GM18499 (cell line): ENCODE results near the gene STX8.

Source experiments
- ATAC-seq: cut with Tn5 transposase; IDR thresholded peaks from one replicate; pipeline ENCODE4 v1.9.1; 2021; ENCODE audit warnings: moderate number of reproducible peaks; ENCODE audit not compliant: insufficient read depth, unreplicated experiment

Gene STX8

DNA sequence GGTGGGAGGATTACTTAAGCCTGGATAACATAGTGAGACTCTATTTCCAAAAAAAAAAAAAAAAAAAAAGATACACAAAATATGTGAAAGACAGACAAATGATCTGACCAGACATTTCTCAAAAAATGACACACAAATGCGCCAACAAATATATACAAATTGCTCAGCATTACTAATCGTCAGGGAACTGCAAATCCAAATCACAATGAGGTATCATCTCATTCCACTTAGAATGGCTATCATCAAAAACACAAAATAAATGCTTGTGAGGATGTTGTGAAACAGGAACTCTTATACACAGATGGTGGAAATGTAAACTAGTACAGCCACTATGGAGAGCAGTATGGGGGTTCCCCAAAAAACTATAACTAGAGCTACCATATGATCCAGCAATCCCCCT is 62.4 kb downstream of the STX8 start:
- no peak for ATAC-seq

DNA sequence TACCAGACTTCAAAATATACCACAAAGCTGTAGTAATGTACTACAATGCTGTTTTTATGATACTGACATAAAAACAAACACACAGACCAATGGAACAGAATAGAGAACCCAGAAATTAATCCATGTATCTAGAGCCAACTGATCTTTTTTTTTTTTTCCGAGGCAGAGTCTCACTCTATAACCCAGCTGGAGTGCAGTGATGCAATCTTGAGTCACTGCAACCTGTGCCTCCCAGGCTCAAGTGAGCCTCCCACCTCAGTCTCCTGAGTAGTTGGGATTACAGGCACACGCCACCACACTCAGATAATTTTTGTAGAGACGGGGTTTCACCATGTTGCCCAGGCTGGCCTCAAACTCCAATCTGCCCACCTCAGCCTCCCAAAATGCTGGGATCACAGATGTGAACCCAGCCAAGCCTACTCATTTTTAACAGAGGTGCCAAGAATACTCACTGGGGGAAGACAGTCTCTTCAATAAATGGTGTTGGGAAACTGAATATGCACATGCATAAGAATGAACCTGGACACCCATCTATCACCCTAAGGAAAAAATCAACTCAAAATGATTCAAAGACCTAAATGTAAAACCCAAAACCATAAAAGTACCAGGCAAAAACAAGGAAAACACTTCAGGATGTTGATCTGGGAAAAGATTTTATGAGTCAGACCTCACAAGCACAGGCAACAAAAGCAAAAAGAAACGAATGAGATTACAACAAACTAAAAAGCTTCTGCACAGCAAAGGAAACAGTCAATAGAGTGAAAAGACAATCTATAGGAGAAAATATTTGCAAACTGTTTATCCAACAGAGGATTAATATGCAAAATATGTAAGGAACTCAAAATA is 63.1 kb downstream of the STX8 start:
- ATAC-seq: no peak

DNA sequence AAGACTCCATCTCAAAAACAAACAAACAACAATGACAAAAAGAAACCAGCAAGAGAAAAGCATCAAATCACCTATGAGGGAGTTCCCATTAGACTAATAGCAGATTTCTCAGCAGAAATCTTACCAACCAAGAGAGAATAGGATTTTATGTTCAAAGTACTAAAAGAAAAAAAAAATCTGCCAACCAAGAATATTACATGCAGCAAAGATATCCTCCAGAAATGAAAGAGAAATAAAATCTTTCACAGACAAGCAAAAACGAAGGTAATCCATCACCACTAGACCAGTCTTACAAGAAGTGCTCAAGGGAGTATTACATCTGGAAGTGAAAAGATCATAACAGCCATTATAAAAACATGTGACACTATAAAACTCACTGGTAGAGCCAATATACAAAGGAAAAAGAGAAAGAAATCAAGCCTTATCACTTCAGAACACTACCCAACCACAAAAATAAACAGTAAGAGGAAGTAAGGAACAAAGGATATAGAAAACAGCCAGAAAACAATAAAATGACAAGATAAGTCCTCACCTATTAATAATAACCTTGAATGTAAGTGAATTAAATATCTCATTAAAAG is 66.3 kb downstream of the STX8 start:
- ATAC-seq: no peak

DNA sequence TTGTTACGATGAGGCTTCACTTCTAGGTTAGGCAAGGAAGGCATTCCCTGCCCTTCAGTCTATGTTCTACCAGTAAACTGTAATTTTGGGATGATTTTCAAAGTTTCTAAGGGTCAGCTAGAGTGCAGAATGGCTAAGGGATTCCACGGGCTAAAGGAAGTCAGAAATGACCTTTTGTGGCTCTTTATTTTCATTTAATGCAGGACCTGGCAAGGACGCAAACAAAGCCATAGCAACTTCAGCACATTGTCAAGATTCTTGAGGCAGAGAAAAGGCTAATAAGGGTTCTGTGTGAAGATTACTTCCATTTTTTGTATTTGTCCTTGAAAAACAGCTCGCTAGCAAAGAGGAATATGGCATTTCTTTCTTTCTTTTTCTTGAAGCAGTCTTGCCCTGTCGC is 76.6 kb downstream of the STX8 start:
- ATAC-seq: no peak

DNA sequence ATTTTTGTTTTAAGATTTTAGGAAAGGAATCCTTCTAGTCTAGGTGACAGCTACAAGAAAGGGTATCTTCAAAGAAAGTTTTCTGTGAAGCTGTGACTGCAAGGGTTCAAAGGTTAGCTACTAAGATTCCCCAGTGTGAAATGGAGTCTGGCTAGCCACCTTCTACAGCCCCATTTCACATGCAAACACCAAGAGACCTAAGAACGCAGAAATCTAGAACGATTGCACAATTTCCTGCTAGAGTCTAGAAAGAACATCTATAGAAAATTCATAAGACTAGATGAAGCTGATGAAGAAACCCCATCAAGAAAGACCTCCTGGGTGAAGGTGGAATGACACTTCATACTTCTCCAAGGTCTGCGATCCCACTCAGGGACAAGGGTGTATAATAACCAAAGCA is 77.1 kb downstream of the STX8 start:
- ATAC-seq: no peak

DNA sequence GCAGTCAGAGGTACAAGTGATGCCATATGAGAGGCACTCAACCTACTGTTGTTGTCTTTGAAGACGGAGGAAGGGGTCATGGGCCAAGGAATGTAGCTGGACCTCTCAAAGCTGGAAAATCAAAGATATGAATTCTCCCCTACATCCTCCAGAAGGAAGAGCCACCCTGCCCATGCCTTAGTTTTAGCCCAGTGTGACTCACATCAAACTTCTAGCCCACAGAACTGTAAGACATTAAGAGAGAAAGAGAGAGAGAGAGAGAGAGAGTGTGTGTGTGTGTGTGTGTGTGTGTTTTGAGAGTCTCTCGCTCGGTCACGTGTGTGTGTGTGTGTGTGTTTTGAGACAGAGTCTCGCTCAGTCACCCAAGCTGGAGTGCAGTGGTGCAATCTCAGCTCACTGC is 87.1 kb downstream of the STX8 start:
- ATAC-seq: no peak

DNA sequence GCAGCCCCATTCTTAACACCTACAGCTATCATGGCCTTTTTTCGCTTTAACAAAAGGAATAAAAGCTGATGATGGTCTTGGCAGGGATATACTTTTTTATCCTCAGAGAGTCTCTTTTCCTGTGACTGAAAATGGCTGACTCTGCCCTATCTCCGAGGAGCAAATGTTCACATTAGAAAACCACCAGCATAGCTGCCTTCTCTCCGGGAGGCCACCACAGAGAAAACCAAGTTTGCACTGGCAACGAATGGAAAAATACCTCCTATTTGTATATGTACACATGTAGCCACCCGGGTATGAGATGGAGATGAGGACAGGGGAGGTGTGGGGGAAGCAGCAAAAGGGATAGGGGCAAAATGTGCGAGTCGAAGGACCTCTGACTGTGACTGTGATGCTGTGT is 88.2 kb downstream of the STX8 start:
- no peak for ATAC-seq

DNA sequence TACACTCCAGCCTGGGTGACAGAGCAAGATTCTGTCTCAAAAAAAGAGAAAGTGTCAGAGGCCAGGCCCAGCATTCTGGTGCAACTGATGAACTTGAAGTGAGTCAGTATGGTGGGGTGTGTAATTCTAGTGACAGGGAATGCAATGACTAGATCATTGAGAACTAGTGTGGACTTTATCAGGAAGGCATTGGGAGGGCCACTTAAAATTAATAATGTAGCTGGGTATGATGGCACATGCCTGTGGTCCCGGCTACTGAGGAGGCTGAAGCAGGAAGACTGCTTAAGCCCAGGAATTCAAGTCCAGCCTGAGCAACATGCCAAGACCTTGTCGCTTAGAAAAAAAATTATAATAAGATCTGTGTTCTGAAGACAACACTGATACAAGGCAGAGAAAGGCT is 90.8 kb downstream of the STX8 start:
- no peak for ATAC-seq

DNA sequence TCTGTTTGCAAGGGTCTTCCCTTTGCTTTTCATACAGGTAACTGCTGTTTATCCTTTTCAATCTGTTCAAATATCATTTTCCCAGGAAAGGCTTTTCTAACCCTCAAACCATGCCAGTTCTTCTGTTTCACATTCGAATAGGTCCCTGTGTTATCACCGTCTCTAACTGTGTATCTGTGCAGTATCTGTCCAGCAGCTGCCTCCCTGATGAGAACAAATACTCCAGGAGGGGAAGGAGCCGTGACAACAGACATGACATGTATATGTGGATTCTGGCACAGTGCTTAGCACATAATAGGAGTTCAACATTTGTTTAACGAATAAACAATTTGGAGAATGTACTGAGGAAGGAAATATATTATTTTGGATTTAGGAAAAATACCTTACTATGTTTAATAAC is 95.7 kb downstream of the STX8 start:
- no peak for ATAC-seq

DNA sequence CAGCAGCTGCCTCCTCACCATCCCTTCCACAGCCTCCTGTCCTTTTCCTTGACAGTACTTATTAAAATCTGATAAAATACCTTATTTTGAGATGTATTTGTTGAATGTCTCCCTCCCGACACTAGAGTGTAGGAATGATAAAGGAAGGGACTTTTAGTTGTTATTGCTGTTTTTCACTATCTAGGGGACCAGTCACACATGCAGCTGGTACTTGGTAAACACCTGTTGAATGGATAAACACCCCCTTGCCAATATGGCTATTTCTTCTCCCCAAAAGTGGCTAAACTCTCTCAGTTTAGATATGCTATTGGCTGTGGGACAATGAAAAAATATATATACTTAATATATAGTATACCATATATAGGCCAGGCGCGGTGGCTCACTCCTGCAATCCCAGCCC is 96.7 kb downstream of the STX8 start:
- ATAC-seq: no peak

DNA sequence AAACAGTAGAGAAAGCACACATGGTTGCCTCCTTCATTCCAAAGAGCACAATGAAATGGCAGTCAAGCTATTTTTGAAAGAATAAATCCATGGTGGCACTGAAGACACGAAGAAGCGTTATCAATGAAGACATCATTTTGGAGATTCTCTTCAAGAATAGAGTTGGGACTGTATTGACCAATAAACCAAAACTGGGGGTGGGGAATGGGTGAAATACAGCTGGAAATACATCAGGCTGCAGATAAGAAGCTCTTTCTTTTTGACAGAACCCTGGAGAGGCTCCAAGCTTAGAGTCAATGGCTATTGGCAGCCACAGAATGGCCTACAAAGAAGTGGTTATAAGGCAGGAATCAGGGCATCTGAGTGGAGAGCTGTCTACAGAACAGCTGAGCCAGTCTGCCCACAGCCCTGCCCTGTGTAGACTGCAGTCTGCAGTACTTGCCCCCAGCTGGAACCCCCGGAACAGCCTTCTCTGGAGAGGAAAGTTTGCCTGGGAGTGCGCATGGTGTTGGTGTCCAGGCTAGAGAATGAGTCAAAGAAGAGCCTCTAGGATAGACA is 100.4 kb downstream of the STX8 start:
- no peak for ATAC-seq

DNA sequence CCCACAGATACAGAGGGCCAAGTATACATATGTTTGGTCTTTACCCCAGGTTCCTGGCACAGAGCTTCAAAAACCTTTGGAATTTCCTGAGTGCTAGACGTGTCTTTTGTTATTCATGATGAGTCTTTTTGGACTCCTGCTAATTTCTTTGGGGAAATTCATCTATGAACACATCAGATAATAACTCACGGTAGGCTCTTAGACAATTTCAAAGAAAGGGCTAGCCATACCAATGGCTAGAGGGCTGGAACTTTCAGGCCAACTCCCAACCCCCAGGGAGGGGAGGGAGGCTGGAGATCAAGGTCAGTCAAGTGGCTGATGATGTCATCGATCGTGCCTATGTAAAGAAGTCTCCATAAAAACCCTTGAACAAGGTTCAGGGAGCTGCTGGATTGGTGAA is 101.9 kb downstream of the STX8 start:
- ATAC-seq: no peak

DNA sequence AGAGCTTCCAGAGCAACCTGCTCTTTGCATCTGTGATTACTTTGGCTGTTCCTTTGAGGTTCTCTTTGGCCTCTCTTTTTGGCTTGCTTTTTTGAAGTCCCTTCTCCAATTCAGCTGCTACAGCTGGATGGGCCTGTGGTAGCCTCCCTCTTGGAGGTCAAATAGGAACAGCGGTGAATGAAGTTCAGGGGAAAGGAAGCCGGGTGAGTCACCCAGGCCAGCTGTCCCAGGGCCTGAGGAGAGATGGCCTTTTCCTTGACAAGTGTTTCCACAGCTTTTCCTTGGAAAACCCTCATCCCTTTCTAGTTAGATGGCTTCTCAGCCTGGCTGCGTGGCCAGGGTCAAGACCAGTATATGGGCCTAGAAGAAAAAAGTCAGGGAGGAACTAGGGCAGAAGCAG is 103.1 kb downstream of the STX8 start:
- no peak for ATAC-seq

DNA sequence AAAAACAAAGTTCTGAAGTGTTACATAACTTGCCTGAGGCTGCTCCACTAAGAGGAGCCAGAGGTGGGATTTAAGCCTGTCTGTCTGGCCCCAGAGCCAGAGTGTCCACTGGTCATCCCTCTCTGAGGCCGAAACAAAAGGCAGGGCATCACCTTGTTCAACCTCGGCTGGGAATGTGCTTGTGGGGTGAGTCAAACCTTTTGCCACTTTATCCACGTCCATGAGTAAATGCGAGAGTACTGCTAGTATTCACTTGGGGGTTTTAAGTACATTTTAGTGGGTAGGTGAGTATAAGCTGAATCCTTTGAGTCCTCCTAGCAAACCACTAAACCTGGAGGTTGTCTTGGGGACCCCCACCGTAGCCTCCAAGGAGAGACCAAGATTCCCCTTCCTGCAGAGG is 103.5 kb downstream of the STX8 start:
- no peak for ATAC-seq

DNA sequence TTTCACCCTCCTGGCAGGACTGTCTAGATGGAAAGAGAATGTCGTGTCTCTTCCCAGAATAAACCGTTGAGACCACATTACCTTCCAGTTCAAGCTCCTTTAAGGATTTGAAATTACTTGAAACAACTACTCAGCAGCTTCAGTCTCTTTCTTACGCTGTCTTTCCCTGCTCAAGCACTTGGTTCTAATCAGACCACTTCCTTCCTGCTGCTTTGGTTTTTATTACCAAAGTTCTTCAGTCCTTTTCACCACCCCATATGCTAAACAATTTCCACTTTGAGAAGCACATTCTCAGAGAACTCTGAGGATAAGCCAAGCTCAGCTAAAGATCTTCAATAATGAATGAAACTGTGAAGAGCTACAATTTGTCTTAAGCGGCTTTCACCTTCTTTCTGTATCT is 105.4 kb downstream of the STX8 start:
- no peak for ATAC-seq

DNA sequence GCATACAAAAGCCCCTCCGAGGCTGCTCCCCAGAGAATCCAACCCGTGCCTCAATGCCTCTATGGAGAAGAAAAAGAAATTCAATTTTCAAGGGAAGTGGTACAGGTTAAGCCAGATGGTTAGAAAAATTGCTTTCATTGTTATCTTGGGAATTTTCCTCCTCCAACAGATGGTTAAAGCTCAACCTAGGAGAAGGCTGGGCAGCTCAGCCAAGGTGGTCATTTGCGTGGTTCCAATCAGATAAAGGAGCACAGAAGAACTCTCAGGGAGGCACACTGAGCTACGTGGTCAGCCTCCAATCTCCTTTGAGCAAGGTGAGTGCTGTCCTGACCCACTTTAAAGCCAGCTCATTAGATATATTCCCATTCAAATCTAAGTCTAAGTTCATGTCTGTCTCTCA is 106.7 kb downstream of the STX8 start:
- ATAC-seq: no peak

DNA sequence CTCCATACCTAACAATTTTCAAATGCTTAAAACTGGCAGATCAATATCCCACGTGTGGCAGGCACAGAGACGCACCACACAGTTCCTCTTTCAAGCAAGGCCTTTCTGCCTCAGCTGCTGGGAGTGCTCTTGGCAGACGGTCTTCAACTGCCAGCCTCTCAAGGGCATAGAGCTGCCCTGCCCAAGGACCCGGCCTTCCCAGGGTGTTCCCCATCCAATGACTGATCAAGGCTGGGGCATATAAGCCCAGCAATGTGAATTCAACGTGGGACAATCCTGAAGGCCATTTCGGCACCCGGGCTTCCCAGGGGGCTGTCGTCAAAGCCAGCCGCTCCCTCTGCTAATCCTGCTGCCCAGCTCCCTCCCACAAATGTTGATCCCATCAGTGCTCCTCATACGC is 107.1 kb downstream of the STX8 start:
- no peak for ATAC-seq

DNA sequence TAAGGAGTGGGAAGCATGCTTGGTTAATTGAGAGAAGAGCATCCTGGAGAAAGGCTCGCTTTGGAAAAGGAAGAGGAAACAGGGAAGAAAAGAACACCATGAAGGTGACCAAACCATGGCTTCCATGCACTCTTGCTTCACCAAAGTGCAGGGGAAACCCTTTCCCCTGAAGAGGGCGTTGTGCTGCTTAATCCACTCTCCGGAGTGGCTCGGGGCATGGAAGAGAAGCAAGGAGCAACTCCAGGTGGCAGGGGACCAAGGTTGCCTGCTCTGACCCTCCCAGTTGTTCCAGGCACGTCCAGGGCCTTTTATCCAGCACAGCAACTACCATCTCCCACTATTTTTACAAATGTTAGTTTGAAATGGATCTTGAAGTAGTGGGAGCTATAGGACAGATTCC is 108.1 kb downstream of the STX8 start:
- no peak for ATAC-seq

DNA sequence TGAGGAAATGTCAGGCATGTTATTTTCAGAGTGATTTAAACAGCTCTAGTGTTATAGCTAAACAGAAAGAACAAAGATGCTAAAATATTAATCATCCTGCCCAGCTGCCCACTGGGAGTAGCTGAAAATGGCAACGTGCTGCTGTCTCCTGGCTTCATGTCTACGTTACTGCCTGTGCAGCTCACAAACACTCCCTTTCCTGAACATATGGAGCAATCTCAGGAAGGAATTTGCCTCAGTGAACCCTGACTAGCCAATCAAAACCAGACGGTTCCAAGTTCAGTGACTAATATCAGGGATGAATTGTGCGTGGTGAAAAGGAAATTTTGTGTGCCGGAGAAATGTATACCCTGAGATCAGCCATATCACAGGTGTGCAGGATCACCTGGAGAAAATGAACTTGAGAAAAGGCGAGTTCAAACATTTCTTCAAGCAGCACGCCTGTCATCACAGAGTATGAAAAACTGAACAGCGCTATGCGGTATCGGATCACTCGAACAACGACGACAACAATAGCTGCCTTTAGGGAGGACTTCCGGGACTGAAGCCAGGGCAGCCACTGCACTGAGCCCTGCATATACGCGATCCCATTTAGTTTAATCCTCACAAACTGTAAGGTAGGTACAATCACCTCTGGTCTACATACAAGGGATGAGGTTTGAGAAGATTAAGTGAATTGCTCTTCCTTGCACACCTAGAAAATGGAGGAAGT is 110.3 kb downstream of the STX8 start:
- no peak for ATAC-seq

DNA sequence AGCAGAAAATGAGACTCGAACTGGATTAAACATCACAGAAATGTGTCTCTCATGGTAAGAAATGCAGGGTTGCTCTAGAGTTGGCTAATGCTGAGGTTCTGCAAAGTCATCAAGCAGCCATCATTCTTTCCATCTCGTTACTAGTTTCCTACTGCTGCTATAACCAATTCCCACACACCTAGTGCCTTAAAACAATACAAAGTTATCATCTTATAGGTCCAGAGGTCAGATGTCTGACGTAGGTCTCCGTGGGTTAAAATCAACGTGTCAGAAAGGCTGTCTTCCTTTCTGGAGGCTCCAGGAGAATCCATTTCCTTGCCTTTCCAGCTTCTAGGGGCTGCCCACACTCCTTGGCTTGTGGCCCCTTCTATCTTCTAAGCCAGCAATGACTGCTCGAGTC is 118.6 kb downstream of the STX8 start:
- ATAC-seq: no peak

DNA sequence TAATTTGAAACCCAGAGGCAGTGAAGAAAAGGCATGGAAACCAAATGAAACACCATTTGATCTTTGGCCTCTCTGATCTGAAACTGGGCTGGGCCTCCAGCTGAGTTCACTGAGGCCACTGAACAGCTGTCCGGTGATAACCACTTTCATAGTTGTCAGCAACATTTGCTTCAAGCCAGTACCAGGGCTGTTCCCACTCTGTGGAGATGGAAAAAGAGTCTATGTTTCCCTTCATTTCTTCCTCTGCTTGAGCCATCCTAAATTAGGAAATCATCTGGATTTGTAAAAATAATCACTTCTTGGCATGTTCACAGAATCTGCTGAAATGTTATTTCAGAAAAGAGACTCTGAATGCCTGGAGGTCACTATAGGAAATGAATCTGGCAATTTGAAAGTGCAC is 119.3 kb downstream of the STX8 start:
- ATAC-seq: no peak
